ENCODE data around the gene ITGA5. TPM values are rescaled to one million over a fixed set of nuclear protein-coding genes. Genes with fewer than 3 reads are reported as not detected.

The ITGA5 gene
- total and polyA plus RNA-seq, 9 of the 15 experiments (the other 6 are each of a cell fraction or from before 2014, with no cell fraction given), result 9.1 to 82.1 (median 47.4) TPM

DNA sequence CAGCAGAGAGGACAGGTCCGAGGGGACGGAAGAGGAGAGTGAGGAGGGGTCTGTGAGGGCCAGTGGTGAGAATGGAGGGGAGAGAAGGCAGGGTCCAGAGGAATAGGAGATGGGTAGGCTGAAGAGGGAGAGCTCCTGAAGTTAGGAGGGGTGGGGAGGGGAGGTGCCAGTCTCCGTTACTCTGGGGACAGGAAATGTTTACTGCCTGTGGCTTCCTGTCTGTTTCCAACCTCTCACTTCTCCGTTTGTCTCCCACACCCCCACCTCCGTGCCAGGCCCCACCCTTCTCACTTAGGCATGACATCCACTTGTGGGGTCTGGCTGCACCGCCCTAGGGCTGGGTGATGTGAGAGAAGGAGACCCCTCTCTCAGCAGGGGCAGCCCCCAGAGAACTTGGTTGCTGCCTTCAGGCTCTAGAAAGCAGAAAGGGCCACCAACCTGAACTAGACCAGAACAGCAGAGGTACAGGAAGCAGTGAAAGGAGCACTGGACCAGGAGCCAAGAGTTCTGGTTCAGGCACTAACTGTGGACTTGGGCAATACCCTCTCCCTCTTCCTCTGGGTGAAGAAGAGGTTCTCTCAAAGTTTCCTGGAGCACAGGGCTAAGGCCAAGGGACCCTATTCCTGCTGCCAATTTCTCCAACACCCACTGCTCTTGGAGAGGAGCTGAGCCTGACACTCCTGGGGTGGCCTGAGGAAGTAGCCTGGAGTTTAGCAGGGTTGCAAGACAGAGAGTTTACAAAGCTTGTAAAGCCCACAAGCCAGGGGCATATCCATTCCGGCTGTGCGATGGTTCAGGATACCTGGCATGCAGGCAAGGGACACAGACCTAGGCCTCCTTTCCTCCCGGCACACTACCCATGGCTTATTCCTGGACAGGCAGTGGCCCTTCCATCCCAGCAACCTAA, 5.5 kb downstream of the ITGA5 start:
- Histone ChIP-seq H3K4me3 (no peak overlapping the region), H3K79me2 (ENCODE audit: control insufficient read depth, insufficient read depth, low read length) (peaks cover 76% of the 10 kb centered on the region), H3K27me3 (ENCODE audit: control insufficient read depth in 2 of 2, insufficient read depth in 2 of 2, low read length in 2 of 2) (no peaks in the 10 kb centered on the region), H3K27ac (ENCODE audit: extremely low read depth, low read depth, low read length) (peak overlapping the region; percentile 16; the same call in 1 of the 3 replicates), H3K36me3 (ENCODE audit: control insufficient read depth, insufficient read depth, low read length) (peaks cover 68% of the 10 kb centered on the region), H3K9me1 (ENCODE audit: control insufficient read depth, insufficient read depth, low read length) (peaks cover 20% of the 10 kb centered on the region), H4K20me1 (replicated peaks; ENCODE audit: control insufficient read depth, insufficient read depth, low read length) (peaks cover 40% of the 10 kb centered on the region), H3K4me2 (ENCODE audit: insufficient read depth, low read length) (no peak overlapping the region; the same call in 1 of the 2 replicates), H3K9me3 (replicated peaks; ENCODE audit: control insufficient read depth, insufficient read depth, low read depth, low read length) (no peaks in the 10 kb centered on the region), H2AFZ (ENCODE audit: low read depth, low read length) (no peak overlapping the region), H3K4me1 (replicated peaks in 1 of 2; ENCODE audit: control insufficient read depth in 2 of 2, insufficient read depth in 2 of 2, low read length in 2 of 2) (peaks cover 32 to 41% of the 10 kb centered on the region in 2 experiments), H3K9ac (ENCODE audit: insufficient read depth in 1 of 2, low read depth in 2 of 2, low read length in 2 of 2) (peak overlapping the region in 1 of 2 experiments; percentile 6; a peak in 1 of 4 replicates)
- WGBS (ENCODE audit: insufficient coverage, low coverage, missing lambda C conversion rate), result 88% methylated on average over 7 of the region's 9 CpGs
- POLR2A ChIA-PET, result interaction anchor here (0.6 to 5.2 kb wide), 5 partner anchors 13 to 21 kb away, joined by 3 to 36 read pairs (median 4); no protein-coding TSS in a partner anchor
- intact Hi-C loops (cut with micrococcal nuclease), result no loop called here
- in situ Hi-C loops (cut with MboI), result no loop called here
- TF ChIP-seq, protein P1, sequence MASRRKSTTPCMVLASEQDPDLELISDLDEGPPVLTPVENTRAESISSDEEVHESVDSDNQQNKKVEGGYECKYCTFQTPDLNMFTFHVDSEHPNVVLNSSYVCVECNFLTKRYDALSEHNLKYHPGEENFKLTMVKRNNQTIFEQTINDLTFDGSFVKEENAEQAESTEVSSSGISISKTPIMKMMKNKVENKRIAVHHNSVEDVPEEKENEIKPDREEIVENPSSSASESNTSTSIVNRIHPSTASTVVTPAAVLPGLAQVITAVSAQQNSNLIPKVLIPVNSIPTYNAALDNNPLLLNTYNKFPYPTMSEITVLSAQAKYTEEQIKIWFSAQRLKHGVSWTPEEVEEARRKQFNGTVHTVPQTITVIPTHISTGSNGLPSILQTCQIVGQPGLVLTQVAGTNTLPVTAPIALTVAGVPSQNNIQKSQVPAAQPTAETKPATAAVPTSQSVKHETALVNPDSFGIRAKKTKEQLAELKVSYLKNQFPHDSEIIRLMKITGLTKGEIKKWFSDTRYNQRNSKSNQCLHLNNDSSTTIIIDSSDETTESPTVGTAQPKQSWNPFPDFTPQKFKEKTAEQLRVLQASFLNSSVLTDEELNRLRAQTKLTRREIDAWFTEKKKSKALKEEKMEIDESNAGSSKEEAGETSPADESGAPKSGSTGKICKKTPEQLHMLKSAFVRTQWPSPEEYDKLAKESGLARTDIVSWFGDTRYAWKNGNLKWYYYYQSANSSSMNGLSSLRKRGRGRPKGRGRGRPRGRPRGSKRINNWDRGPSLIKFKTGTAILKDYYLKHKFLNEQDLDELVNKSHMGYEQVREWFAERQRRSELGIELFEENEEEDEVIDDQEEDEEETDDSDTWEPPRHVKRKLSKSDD (conservative IDR thresholded peaks at IDR 0.05; ENCODE audit: low read length), result no peak
- TF ChIP-seq, protein P2, sequence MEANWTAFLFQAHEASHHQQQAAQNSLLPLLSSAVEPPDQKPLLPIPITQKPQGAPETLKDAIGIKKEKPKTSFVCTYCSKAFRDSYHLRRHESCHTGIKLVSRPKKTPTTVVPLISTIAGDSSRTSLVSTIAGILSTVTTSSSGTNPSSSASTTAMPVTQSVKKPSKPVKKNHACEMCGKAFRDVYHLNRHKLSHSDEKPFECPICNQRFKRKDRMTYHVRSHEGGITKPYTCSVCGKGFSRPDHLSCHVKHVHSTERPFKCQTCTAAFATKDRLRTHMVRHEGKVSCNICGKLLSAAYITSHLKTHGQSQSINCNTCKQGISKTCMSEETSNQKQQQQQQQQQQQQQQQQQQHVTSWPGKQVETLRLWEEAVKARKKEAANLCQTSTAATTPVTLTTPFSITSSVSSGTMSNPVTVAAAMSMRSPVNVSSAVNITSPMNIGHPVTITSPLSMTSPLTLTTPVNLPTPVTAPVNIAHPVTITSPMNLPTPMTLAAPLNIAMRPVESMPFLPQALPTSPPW (CRISPR knock-in tag; IDR thresholded peaks at IDR 0.05), result 0 out of 2 replicates have a peak, but pooled peaks have one; percentile 17
- no peak for TF ChIP-seq PHF8 (IDR thresholded peaks at IDR 0.05; ENCODE audit: borderline replicate concordance, low read length)
- DNase-seq (ENCODE audit: extremely low read depth in 1 of 4, low spot score in 3 of 4), result no peak
- FAIRE-seq, result no peak
- no TSS peak for BruUV-seq (replicated peaks)
- CTCF ChIA-PET (ENCODE audit: low intra/inter-chr PET ratio), result no interaction called here
- no peak for ATAC-seq
